Measurements from ENCODE around the gene FLNA. TPM values are rescaled to one million over a fixed set of nuclear protein-coding genes. Genes with fewer than 3 reads are reported as not detected.
"Not testable (repeated sequence)": the region's sequence is repeated elsewhere in the genome, so short reads cannot be mapped to it uniquely, and the experiment has no call there.

Gene FLNA
- total RNA-seq, 1 experiment from 2014 or later = 1,563 TPM

- not testable (repeated sequence) for H3K27me3 ChIP-seq, H3K4me3 ChIP-seq, H3K36me3 ChIP-seq, H3K9me3 ChIP-seq, DNase-seq
Observed at GRCh38 chrX:154341399-154342298, 32.8 kb downstream of the FLNA start.

DNA sequence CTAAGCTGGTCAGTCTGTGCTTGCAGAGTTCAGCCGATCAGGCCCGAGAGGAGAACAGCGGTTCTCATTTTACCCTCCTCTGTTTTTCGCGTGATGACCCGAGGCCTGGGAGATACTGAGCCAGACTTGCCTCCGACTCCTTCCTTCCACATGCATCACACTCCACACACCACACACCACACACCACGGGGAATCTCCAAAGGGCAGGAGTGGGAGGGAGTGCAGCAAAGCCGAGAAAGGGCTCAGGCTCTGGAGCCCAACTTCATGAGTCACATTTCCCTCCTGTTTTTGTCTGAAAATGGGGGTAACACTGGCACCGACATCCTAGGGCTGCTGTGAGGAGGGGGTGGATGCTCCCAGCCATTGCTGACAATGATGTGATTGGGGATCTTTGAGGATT is 39.9 kb downstream of the FLNA start:
- Histone ChIP-seq H3K27me3 (no peaks in the 10 kb centered on the region), H3K4me3 (no peak overlapping the region), H3K9me3 (no peaks in the 10 kb centered on the region), H3K36me3 (no peaks in the 10 kb centered on the region)
- DNase-seq = no peak

GRCh38 chrX:154333837-154334271 is 40.6 kb downstream of the FLNA start:
- no peak for DNase-seq
- H3K9me3 ChIP-seq = no peaks in the 10 kb centered on the region
- H3K36me3 ChIP-seq = no peaks in the 10 kb centered on the region
- H3K27me3 ChIP-seq = no peaks in the 10 kb centered on the region
- no peak overlapping the region for H3K4me3 ChIP-seq

DNA sequence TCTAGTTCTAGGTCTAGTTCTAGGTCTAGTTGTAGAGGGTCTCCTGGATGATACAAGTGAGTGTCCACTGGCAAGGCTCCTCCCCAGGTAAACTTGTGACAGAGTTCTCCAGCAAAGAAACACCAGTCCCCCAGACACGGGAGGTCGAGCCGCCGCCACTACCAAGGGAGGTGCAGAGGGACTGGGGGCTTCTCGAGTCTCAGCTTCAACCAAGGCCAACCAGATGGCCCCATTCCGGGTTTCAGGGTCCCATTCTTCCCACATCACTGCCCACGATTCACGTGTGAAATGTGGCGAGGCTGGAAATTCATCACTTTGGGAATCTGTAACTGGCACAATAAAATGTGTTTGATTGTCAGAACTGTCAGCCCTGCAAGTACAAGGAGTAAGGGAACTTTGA is 41.3 kb downstream of the FLNA start:
- no peaks in the 10 kb centered on the region for H3K36me3 ChIP-seq
- H3K4me3 ChIP-seq = no peak overlapping the region
- no peaks in the 10 kb centered on the region for H3K27me3 ChIP-seq
- DNase-seq = no peak
- H3K9me3 ChIP-seq = no peaks in the 10 kb centered on the region

- no peaks in the 10 kb centered on the region for H3K9me3 ChIP-seq
- no peak overlapping the region for H3K4me3 ChIP-seq
- H3K27me3 ChIP-seq = no peaks in the 10 kb centered on the region
- DNase-seq = no peak
- no peaks in the 10 kb centered on the region for H3K36me3 ChIP-seq
Observed at GRCh38 chrX:154332561-154332960, 41.9 kb downstream of the FLNA start.

DNA sequence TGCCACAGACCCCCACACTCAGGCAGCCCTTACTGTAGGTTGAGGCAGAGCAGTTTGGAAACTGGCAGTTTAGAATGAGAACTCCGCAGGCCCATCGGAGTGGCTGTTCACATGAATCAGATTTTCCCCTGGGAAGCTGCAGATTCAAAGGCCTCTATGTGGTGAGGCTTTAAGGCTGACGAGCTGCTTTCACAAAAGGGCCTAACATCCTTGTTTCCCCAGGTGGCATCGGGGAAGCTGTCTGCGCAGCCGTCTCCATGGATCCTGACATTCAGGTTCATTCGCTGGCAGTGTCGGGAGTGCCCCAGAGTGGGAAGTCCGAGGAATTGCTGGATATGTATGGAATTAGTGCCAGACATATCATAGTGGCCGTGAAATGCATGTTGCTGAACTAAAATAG is 45.1 kb downstream of the FLNA start:
- Histone ChIP-seq H3K4me3 (no peak overlapping the region), H3K36me3 (no peaks in the 10 kb centered on the region), H3K27me3 (no peaks in the 10 kb centered on the region), H3K9me3 (no peaks in the 10 kb centered on the region)
- DNase-seq = no peak

DNA sequence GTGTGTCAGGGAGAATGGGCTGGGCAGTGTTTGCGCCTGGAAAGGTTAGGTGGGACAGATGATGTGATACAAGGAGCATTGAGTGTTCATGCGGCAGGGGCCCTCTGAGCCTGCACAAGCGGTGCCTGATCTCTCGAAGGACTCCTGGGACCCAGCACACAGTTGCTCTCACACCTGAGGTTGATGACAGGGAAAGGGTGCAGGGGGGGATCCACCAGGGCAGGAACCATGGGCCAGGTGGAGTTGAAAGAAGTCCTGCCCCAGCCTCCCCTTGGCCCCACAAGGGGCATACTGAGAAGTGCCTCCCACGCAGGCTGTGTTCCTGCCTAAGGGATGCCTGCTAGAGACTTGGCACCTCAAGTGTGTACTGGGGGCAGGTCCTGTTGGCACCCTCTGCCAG is 45.8 kb downstream of the FLNA start:
- Histone ChIP-seq H3K27me3 (no peaks in the 10 kb centered on the region), H3K9me3 (no peaks in the 10 kb centered on the region), H3K36me3 (no peaks in the 10 kb centered on the region), H3K4me3 (no peak overlapping the region)
- no peak for DNase-seq

DNA sequence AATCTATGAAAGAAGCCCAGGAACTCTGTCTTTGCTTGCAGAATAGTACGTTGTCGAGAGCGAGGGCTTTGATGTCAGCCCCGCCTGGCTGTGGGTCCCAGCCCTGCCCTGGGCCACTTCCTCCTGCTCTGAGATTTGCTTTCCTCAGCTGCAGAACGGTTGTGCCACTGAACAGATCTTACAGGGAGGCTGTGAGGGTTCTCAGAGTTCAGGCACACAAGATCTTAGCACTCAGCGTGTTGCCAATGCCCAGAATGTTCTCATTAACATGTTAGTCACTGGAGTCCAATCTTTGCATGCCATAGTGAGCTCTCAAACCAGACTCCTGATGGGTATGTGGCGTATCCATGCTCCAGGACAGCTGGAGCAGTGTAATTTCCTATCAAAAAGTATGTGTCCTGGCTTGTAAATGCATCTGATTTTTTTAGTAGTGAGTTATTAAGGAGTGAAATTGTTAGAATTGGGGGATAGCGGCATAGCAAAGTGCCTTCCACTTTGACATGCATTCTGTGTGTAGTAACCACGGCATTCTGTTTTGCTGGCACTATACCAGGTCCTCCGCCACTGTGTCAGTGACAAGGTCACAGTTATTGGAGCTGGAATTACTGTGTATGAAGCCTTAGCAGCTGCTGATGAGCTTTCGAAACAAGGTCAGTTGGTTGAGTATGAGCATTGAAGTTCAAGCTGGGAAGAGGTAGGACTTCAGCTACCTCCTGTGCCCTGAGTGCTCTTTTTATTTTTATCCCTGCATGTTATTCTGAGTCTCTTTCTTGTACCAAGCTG is 47.2 kb downstream of the FLNA start:
- Histone ChIP-seq H3K4me3 (no peak overlapping the region), H3K27me3 (no peaks in the 10 kb centered on the region), H3K9me3 (no peaks in the 10 kb centered on the region), H3K36me3 (no peaks in the 10 kb centered on the region)
- no peak for DNase-seq

- H3K36me3 ChIP-seq = no peaks in the 10 kb centered on the region
- no peak for DNase-seq
- no peaks in the 10 kb centered on the region for H3K9me3 ChIP-seq
- H3K4me3 ChIP-seq = no peak overlapping the region
- no peaks in the 10 kb centered on the region for H3K27me3 ChIP-seq
Observed at GRCh38 chrX:154325541-154325940, 48.9 kb downstream of the FLNA start.

GRCh38 chrX:154323537-154323936 is 50.9 kb downstream of the FLNA start:
- H3K27me3 ChIP-seq = no peaks in the 10 kb centered on the region

GRCh38 chrX:154322890-154323289 is 51.5 kb downstream of the FLNA start:
- H3K27me3 ChIP-seq = no peaks in the 10 kb centered on the region
- H3K4me3 ChIP-seq = no peak overlapping the region
- no peak for DNase-seq
- no peaks in the 10 kb centered on the region for H3K36me3 ChIP-seq
- no peaks in the 10 kb centered on the region for H3K9me3 ChIP-seq

More at GRCh38 chrX:154323537-154323936, 50.9 kb downstream of the FLNA start:
- DNase-seq = no peak
- Histone ChIP-seq H3K36me3 (no peaks in the 10 kb centered on the region), H3K9me3 (no peaks in the 10 kb centered on the region), H3K4me3 (no peak overlapping the region)

DNA sequence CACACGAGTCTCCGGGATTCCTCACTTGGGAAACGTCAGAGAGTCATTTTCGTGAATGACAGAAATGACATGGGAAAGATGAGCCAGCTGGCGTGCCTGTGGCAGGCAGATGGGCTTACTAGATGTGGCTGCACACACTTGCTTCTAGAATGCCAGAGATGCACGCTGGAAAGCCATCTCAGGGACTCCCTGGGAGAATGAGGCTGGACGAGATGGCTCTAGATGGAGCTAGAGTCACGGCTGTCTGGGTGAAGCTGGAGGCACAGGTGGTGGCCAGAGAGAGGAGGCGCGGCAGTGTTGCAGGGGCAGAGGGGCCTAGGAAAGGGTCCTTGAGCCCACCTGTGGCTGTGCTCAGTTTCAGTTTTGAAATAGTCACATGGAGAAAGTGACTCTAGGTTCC is 52.8 kb downstream of the FLNA start:
- H3K27me3 ChIP-seq = no peaks in the 10 kb centered on the region
- no peaks in the 10 kb centered on the region for H3K9me3 ChIP-seq
- H3K4me3 ChIP-seq = no peak overlapping the region
- DNase-seq = no peak
- no peaks in the 10 kb centered on the region for H3K36me3 ChIP-seq

DNA sequence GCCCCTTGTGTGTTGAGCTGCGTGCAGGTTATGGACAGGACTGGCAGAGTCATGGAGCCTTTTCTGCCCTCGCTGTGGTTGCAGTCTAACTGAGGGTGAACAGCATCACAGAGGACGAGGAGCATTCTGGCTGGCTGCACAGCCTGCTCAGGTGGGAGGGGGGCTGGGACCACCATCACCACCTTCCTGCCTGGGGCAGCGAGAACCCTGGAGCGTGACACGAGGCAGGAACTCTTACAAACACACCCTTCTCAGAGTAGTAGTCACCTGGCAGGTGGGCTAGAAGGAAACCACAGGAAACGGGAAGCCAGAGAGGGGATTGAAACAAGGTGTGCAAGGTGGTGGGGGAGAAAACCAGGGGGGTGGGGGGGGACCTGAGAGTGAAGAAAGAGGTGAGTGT is 53.3 kb downstream of the FLNA start:
- Histone ChIP-seq H3K4me3 (no peak overlapping the region), H3K36me3 (no peaks in the 10 kb centered on the region), H3K9me3 (no peaks in the 10 kb centered on the region), H3K27me3 (no peaks in the 10 kb centered on the region)
- DNase-seq = no peak

DNA sequence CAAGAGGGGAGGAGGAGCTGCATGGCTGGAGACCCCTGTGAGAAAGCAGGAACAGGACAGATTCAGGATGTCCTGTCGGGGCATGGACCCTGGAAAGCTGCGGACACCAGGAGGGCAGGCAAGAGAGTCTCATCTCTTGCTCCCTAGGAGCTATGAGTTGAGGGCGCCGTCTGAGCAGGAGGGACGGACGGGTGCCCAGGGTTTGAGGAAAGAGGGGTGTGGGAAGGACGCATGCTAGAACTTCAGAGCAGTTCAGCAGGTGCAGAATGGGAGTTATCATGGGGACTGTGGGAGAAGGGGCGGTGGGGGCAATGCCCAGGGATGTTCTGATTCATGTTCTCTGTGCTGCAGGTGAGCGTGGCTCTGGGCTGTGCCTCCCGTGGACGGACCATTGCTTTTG is 54.0 kb downstream of the FLNA start:
- no peaks in the 10 kb centered on the region for H3K9me3 ChIP-seq
- no peaks in the 10 kb centered on the region for H3K27me3 ChIP-seq
- no peak overlapping the region for H3K4me3 ChIP-seq
- H3K36me3 ChIP-seq = no peaks in the 10 kb centered on the region
- no peak for DNase-seq

DNA sequence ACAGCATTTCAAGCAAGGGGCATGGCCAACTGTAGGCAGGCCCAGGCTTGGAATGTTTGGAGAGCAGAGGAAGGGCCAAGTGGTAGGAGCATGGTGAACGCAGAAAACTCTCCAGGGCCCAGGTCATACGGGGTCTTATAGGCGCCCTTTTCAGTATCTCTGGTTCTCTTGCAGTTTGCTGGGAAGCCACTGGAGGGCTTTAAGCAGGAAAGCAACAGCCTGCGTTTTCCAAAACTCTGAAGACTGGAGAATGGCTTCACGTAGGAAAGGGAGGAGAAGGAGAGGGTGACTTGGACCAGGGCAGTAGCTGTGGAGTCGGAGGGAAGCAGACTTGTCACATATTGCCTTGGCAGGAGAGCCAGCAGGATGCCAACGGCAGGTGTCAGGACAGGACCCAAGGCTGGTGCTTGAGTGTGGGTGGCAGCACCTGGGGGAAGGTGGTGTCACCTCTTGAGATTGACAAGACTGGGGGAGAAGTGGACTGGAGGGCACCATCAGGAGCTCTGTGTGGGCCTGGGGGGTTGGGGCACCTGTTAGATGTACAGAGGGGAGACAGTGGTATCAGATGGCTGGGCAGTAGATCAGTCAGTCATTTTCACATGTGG is 56.9 kb downstream of the FLNA start:
- peak; percentile 4 for DNase-seq
- Histone ChIP-seq H3K36me3 (no peaks in the 10 kb centered on the region), H3K27me3 (no peaks in the 10 kb centered on the region), H3K9me3 (no peaks in the 10 kb centered on the region), H3K4me3 (no peak overlapping the region)

GRCh38 chrX:154315416-154315815 is 59.0 kb downstream of the FLNA start:
- DNase-seq = no peak
- Histone ChIP-seq H3K9me3 (no peaks in the 10 kb centered on the region), H3K4me3 (no peak overlapping the region), H3K27me3 (no peaks in the 10 kb centered on the region), H3K36me3 (no peaks in the 10 kb centered on the region)

DNA sequence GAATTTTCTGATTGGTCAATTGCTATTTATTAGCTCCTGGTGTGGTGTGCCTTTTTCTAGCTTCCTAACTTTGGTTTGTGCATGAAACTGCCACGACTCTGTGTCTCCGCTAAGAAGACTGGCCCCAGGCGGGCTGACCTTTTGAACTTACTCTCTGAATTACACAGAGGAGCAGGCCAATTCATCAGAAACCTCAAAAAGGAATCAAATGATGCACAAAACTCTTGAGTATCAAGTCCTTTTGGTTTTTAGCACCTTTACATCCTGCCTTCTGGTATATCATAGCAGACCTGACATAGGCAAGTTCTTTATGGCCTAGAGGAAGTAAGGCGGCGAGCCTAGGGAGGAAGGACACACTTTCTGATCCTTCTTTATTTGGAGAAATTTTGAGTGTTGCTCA is 61.3 kb downstream of the FLNA start:
- DNase-seq = no peak
- no peaks in the 10 kb centered on the region for H3K36me3 ChIP-seq
- H3K27me3 ChIP-seq = no peaks in the 10 kb centered on the region
- H3K4me3 ChIP-seq = no peak overlapping the region
- H3K9me3 ChIP-seq = no peaks in the 10 kb centered on the region
